Measurements from ENCODE around the gene KLHL17. TPM values are rescaled to one million over a fixed set of nuclear protein-coding genes. Genes with fewer than 3 reads are reported as not detected.

Gene KLHL17
- total and polyA plus RNA-seq, 11 donors, result 1.6 to 6.8 (median 4.7) TPM

DNA sequence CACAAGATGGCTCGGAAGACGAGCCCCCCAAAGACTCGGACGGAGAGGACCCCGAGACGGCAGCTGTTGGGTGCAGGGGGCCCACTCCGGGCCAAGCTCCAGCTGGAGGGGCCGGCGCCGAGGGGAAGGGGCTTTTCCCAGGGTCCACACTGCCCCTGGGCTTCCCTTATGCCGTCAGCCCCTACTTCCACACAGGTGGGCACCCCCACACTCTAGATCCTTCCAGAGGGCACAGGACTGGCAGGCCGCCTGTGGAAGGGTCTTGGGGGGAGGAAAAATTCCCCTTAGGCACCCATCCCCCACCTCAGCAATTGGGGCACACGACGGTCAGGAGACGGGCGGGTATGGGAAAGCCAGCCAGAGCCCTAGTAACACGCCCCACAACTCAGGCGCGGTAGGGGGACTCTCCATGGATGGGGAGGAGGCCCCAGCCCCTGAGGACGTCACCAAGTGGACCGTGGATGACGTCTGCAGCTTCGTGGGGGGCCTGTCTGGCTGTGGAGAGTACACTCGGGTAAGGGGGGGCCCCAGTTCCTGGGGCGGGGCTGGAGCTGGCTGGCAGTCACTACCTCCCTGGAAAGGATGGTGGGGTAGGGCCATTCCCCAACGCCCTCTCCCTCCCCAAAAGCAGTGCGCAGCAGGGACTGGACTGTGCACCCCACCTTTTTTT lies 17.4 kb upstream of the KLHL17 start:
- Histone ChIP-seq H3K27me3 (peaks cover 8 to 56% (median 41%) of the 10 kb centered on the region in 9 donors), H3K4me1 (peaks cover 10 to 50% (median 35%) of the 10 kb centered on the region in 12 donors), H3K4me3 (peak overlapping the region in 6 of 12 donors; percentile 1 to 57 (median 51)), H3K36me3 (peaks cover 0 to 38% (median 24%) of the 10 kb centered on the region in 9 donors), H3K27ac (peak overlapping the region in 9 of 12 donors; percentile 17 to 82 (median 67)), H3K9me3 (no peaks in the 10 kb centered on the region)
- intact Hi-C loops (cut with DNase I), result no loop called here
- DNase-seq, result peak in 3 of 5 donors; percentile 53 to 69 (median 68)
- ATAC-seq, result peak in 2 of 4 donors; percentile 2 to 7
- 18 to 32% (median 20%) methylated on average over 17 to 27 of the region's 27 CpGs for WGBS, 4 donors
- TF ChIP-seq, protein P1, sequence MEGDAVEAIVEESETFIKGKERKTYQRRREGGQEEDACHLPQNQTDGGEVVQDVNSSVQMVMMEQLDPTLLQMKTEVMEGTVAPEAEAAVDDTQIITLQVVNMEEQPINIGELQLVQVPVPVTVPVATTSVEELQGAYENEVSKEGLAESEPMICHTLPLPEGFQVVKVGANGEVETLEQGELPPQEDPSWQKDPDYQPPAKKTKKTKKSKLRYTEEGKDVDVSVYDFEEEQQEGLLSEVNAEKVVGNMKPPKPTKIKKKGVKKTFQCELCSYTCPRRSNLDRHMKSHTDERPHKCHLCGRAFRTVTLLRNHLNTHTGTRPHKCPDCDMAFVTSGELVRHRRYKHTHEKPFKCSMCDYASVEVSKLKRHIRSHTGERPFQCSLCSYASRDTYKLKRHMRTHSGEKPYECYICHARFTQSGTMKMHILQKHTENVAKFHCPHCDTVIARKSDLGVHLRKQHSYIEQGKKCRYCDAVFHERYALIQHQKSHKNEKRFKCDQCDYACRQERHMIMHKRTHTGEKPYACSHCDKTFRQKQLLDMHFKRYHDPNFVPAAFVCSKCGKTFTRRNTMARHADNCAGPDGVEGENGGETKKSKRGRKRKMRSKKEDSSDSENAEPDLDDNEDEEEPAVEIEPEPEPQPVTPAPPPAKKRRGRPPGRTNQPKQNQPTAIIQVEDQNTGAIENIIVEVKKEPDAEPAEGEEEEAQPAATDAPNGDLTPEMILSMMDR (IDR thresholded peaks at IDR 0.05), result no peak
- TF ChIP-seq POLR2A (IDR thresholded peaks at IDR 0.05), result no peak

DNA sequence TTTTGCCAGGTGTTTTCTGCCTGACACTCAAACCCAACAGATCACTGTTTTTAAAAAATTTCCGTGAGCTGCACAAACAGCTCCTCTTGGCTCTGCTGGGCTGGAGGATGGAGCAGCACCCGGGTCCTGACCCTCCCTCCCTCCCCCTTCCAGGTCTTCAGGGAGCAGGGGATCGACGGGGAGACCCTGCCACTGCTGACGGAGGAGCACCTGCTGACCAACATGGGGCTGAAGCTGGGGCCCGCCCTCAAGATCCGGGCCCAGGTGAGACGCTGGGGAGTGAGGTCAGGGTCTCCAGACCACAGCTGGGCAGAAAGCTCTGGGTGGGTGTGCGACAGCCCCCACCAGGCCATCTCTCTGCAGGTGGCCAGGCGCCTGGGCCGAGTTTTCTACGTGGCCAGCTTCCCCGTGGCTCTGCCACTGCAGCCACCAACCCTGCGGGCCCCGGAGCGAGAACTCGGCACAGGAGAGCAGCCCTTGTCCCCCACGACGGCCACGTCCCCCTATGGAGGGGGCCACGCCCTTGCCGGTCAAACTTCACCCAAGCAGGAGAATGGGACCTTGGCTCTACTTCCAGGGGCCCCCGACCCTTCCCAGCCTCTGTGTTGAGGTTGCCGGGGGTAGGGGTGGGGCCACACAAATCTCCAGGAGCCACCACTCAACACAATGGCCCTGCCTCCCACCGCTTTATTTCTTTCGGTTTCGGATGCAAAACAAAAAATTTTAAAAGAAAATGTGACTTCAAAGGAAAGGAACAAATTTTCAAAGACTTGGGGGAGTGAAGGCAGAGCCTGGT lies 16.6 kb upstream of the KLHL17 start:
- peaks cover 10 to 50% (median 35%) of the 10 kb centered on the region in 12 donors for H3K4me1 ChIP-seq
- TF ChIP-seq POLR2A (IDR thresholded peaks at IDR 0.05), result no peak
- TF ChIP-seq, protein P1 (IDR thresholded peaks at IDR 0.05), result no peak
- H3K4me3 ChIP-seq, result peak overlapping the region in 3 of 12 donors; percentile 12 to 26 (median 20)
- intact Hi-C loops (cut with DNase I), result no loop called here
- peak overlapping the region in 11 of 12 donors; percentile 12 to 82 (median 67) for H3K27ac ChIP-seq
- ATAC-seq, result no peak
- H3K36me3 ChIP-seq, result peaks cover 0 to 44% (median 31%) of the 10 kb centered on the region in 9 donors
- DNase-seq, result no peak
- 70 to 81% (median 73%) methylated on average over 26 to 27 of the region's 27 CpGs for WGBS, 4 donors
- peaks cover 8 to 52% (median 38%) of the 10 kb centered on the region in 9 donors for H3K27me3 ChIP-seq
- no peaks in the 10 kb centered on the region for H3K9me3 ChIP-seq

DNA sequence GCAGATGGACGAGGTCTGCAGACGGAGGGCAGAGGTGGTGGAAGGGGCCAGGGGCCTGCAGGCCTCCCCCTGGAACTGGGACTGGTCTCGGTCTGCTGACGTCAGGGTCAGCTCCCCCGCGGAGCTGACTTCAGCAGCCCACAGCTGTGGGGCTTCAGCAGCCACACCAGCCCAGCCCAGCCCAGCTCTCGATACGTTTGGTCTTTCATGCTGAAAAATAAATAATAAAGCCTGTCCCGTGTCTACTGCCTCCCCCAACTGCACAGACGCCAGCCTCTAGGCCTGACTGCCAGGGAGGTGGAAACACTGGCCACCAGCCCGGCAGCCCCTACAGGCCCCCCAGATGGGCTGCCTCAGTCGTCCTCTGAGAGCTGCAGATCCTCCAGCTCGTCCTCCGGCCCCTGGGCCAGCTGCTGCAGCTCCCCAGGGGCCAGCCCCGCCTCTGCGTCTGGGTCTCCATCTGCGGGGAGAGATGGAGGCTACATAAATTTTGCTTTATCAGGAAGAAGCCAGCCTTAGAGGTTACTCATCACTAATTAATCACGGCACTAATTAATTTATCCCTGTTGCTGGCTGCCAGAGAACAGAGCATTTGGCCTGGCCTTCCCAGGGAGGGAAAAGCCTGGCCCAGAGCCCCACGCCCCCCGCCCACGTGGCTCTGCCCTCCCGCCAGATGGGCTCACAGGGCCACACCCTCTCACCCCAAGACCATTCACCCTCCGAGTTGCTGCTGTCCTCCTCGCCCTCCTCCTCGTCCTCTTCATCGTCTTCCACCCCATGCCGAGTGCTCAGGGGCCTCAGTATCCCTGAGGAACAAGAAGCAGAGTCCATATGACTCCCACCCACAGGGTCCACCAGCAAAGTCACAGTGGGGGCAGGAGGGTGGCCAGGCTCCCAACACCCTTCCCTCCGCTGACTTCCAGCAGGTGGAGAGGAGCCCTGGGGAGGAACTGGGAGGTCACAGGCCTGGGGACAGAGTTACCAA lies 15.8 kb upstream of the KLHL17 start:
- H3K27me3 ChIP-seq, result peaks cover 8 to 43% (median 32%) of the 10 kb centered on the region in 9 donors
- H3K36me3 ChIP-seq, result peaks cover 0 to 53% (median 40%) of the 10 kb centered on the region in 9 donors
- DNase-seq (peak in 4 of 5 donors; percentile 63 to 82 (median 72)), ATAC-seq (peak in 3 of 4 donors; percentile 9 to 44 (median 42))
- intact Hi-C loops (cut with DNase I), result no loop called here
- no peaks in the 10 kb centered on the region for H3K9me3 ChIP-seq
- 66 to 73% (median 68%) methylated on average over 16 to 28 of the region's 28 CpGs for WGBS, 4 donors
- H3K4me3 ChIP-seq, result no peak overlapping the region
- H3K27ac ChIP-seq, result peak overlapping the region in 10 of 12 donors; percentile 20 to 82 (median 67)
- H3K4me1 ChIP-seq, result peaks cover 10 to 46% (median 35%) of the 10 kb centered on the region in 12 donors
- no peak for TF ChIP-seq POLR2A (IDR thresholded peaks at IDR 0.05)
- TF ChIP-seq, protein P1 (IDR thresholded peaks at IDR 0.05), result no peak

All from heart left ventricle (tissue), 16 donors.